Measurements from ENCODE around the gene GABRA1. TPM values are rescaled to one million over a fixed set of nuclear protein-coding genes. Genes with fewer than 3 reads are reported as not detected.

Gene GABRA1
- total RNA-seq = not detected in 2 replicates

GRCh38 chr5:161847941-161848391 is at the start of gene GABRA1:
Gene GABRA1, plus strand, starts transcription at chr5:161848120. Its CDS starts 2,691 bp downstream, at chr5:161850811.

Other genes with a start within 250 kb of the GABRA1 start
- not detected in 2 replicates for gene GABRA6, start 162.4 kb upstream of the GABRA1 start, total RNA-seq
- gene GABRG2, start 219.7 kb downstream of the GABRA1 start, total RNA-seq = not detected in 2 replicates

Data from bladder microvascular endothelial cell (primary cell).